ENCODE data around the gene CTNNA2. TPM values are rescaled to one million over a fixed set of nuclear protein-coding genes. Genes with fewer than 3 reads are reported as not detected.

Gene CTNNA2
- total and polyA plus RNA-seq, 9 of the 15 experiments (the other 6 are each of a cell fraction or from before 2014, with no cell fraction given) = 0.03 to 0.40 (median 0.15) TPM

DNA sequence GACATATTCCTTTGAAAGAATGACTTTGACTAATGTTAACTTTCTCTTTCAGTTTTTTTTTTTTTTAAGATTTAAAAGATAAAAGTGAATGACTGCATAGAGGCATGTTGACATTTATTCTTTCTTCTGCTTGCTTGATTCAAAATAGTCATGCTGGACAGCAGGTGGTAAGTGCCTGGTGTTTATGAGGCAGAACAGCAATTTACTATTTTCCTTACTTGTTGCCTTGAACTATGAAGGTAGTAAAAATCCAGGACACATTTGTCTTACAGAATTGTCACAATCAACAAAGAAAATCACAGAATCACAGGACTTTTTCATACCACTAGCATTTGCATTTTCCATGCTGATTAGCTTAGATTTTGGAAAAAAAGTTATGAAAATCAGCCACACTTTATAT, 388.3 kb downstream of the CTNNA2 start:
- POLR2A ChIA-PET = no interaction called here
- no peaks in the 10 kb centered on the region for H3K36me3 ChIP-seq (ENCODE audit: control insufficient read depth, insufficient read depth, low read length)
- no peak for ATAC-seq
- CTCF ChIA-PET (ENCODE audit: low intra/inter-chr PET ratio) = no interaction called here
- no peak overlapping the region for H3K4me2 ChIP-seq (ENCODE audit: insufficient read depth, low read length)
- no peak overlapping the region for H3K27ac ChIP-seq (ENCODE audit: extremely low read depth, low read depth, low read length)
- no TSS peak for BruUV-seq (replicated peaks)
- no peaks in the 10 kb centered on the region for H3K9me1 ChIP-seq (ENCODE audit: control insufficient read depth, insufficient read depth, low read length)
- TF ChIP-seq, protein P1, sequence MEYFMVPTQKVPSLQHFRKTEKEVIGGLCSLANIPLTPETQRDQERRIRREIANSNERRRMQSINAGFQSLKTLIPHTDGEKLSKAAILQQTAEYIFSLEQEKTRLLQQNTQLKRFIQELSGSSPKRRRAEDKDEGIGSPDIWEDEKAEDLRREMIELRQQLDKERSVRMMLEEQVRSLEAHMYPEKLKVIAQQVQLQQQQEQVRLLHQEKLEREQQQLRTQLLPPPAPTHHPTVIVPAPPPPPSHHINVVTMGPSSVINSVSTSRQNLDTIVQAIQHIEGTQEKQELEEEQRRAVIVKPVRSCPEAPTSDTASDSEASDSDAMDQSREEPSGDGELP (CRISPR knock-in tag; IDR thresholded peaks at IDR 0.05; ENCODE audit: borderline replicate concordance) = no peak
- TF ChIP-seq, protein P2, sequence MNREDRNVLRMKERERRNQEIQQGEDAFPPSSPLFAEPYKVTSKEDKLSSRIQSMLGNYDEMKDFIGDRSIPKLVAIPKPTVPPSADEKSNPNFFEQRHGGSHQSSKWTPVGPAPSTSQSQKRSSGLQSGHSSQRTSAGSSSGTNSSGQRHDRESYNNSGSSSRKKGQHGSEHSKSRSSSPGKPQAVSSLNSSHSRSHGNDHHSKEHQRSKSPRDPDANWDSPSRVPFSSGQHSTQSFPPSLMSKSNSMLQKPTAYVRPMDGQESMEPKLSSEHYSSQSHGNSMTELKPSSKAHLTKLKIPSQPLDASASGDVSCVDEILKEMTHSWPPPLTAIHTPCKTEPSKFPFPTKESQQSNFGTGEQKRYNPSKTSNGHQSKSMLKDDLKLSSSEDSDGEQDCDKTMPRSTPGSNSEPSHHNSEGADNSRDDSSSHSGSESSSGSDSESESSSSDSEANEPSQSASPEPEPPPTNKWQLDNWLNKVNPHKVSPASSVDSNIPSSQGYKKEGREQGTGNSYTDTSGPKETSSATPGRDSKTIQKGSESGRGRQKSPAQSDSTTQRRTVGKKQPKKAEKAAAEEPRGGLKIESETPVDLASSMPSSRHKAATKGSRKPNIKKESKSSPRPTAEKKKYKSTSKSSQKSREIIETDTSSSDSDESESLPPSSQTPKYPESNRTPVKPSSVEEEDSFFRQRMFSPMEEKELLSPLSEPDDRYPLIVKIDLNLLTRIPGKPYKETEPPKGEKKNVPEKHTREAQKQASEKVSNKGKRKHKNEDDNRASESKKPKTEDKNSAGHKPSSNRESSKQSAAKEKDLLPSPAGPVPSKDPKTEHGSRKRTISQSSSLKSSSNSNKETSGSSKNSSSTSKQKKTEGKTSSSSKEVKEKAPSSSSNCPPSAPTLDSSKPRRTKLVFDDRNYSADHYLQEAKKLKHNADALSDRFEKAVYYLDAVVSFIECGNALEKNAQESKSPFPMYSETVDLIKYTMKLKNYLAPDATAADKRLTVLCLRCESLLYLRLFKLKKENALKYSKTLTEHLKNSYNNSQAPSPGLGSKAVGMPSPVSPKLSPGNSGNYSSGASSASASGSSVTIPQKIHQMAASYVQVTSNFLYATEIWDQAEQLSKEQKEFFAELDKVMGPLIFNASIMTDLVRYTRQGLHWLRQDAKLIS (CRISPR knock-in tag; IDR thresholded peaks at IDR 0.05) = no peak
- TF ChIP-seq, protein P3, sequence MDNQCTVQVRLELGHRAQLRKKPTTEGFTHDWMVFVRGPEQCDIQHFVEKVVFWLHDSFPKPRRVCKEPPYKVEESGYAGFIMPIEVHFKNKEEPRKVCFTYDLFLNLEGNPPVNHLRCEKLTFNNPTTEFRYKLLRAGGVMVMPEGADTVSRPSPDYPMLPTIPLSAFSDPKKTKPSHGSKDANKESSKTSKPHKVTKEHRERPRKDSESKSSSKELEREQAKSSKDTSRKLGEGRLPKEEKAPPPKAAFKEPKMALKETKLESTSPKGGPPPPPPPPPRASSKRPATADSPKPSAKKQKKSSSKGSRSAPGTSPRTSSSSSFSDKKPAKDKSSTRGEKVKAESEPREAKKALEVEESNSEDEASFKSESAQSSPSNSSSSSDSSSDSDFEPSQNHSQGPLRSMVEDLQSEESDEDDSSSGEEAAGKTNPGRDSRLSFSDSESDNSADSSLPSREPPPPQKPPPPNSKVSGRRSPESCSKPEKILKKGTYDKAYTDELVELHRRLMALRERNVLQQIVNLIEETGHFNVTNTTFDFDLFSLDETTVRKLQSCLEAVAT (IDR thresholded peaks at IDR 0.05) = no peak
- no peak for TF ChIP-seq U2AF2 (optimal IDR thresholded peaks at IDR 0.05; ENCODE audit: low read depth, low read length)
- TF ChIP-seq GATAD2B (IDR thresholded peaks at IDR 0.05; ENCODE audit: borderline replicate concordance) = no peak
- no peak for TF ChIP-seq ZNF239 (CRISPR knock-in tag; IDR thresholded peaks at IDR 0.05)
- TF ChIP-seq, protein P4, sequence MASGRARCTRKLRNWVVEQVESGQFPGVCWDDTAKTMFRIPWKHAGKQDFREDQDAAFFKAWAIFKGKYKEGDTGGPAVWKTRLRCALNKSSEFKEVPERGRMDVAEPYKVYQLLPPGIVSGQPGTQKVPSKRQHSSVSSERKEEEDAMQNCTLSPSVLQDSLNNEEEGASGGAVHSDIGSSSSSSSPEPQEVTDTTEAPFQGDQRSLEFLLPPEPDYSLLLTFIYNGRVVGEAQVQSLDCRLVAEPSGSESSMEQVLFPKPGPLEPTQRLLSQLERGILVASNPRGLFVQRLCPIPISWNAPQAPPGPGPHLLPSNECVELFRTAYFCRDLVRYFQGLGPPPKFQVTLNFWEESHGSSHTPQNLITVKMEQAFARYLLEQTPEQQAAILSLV (tag; IDR thresholded peaks at IDR 0.05) = no peak
- no peak for TF ChIP-seq RBFOX2 (IDR thresholded peaks at IDR 0.05; ENCODE audit: low read depth, low read length)
- TF ChIP-seq KHSRP (IDR thresholded peaks at IDR 0.05) = no peak
- no peak for TF ChIP-seq SUPT5H (IDR thresholded peaks at IDR 0.05)
- TF ChIP-seq BCL6 (CRISPR knock-in tag; IDR thresholded peaks at IDR 0.05) = no peak
- no peak for TF ChIP-seq BACH1 (tag; IDR thresholded peaks at IDR 0.05)
- TF ChIP-seq PML (IDR thresholded peaks at IDR 0.05; ENCODE audit: low read length) = no peak
- no peak for TF ChIP-seq KDM1A (IDR thresholded peaks at IDR 0.05)
- no peak for TF ChIP-seq HNRNPH1 (optimal IDR thresholded peaks at IDR 0.05; ENCODE audit: low read depth, low read length)
- no peak for TF ChIP-seq PHB (CRISPR knock-in tag; IDR thresholded peaks at IDR 0.05)
- no peak overlapping the region for H3K4me3 ChIP-seq
- H3K9me3 ChIP-seq (replicated peaks; ENCODE audit: control insufficient read depth, insufficient read depth, low read depth, low read length) = no peaks in the 10 kb centered on the region
- intact Hi-C loops (cut with micrococcal nuclease) = no loop called here
- no peaks in the 10 kb centered on the region for H3K4me1 ChIP-seq (replicated peaks in 1 of 2; ENCODE audit: control insufficient read depth in 2 of 2, insufficient read depth in 2 of 2, low read length in 2 of 2)
- DNase-seq (ENCODE audit: extremely low read depth in 1 of 4, low spot score in 3 of 4) = no peak
- H3K9ac ChIP-seq (ENCODE audit: insufficient read depth in 1 of 2, low read depth in 2 of 2, low read length in 2 of 2) = no peak overlapping the region
- no peak overlapping the region for H2AFZ ChIP-seq (ENCODE audit: low read depth, low read length)
- no peaks in the 10 kb centered on the region for H3K27me3 ChIP-seq (ENCODE audit: control insufficient read depth in 2 of 2, insufficient read depth in 2 of 2, low read length in 2 of 2)
- H3K79me2 ChIP-seq (ENCODE audit: control insufficient read depth, insufficient read depth, low read length) = no peaks in the 10 kb centered on the region
- in situ Hi-C loops (cut with MboI) = no loop called here
- H4K20me1 ChIP-seq (replicated peaks; ENCODE audit: control insufficient read depth, insufficient read depth, low read length) = no peaks in the 10 kb centered on the region
- no peak for FAIRE-seq

Measured in K562 (cell line).